C4-2B (cell line): Measurements from ENCODE around the gene C6orf58.

ENCODE experiments used
- ZFX ChIP-seq: fragments of 450-650 bp; IDR thresholded peaks from 2 replicates; pipeline ENCODE4 v1.6.1; 2017
- TF ChIP-seq, protein P1 (sequence below): fragments of 450-650 bp; conservative IDR thresholded peaks from 2 replicates; pipeline ENCODE4 v1.5.1; 2017; ENCODE audit warnings: mild to moderate bottlenecking

- TF ChIP-seq, protein P1, sequence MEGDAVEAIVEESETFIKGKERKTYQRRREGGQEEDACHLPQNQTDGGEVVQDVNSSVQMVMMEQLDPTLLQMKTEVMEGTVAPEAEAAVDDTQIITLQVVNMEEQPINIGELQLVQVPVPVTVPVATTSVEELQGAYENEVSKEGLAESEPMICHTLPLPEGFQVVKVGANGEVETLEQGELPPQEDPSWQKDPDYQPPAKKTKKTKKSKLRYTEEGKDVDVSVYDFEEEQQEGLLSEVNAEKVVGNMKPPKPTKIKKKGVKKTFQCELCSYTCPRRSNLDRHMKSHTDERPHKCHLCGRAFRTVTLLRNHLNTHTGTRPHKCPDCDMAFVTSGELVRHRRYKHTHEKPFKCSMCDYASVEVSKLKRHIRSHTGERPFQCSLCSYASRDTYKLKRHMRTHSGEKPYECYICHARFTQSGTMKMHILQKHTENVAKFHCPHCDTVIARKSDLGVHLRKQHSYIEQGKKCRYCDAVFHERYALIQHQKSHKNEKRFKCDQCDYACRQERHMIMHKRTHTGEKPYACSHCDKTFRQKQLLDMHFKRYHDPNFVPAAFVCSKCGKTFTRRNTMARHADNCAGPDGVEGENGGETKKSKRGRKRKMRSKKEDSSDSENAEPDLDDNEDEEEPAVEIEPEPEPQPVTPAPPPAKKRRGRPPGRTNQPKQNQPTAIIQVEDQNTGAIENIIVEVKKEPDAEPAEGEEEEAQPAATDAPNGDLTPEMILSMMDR: no peak
- TF ChIP-seq ZFX: no peak
Measured at GRCh38 chr6:127561660-127562059, 15.3 kb upstream of the C6orf58 start.
